GM12873 (cell line): ENCODE measurements around the gene SF3B2.

ENCODE experiments used
- CTCF ChIP-seq: IDR thresholded peaks from 2 replicates; pipeline ENCODE4 v1.5.1; 2012; ENCODE audit warnings: low read depth, mild to moderate bottlenecking, moderate library complexity, low read length, control low read depth; ENCODE audit not compliant: insufficient read depth; ENCODE audit errors: missing control alignments

The SF3B2 gene

GRCh38 chr11:66013762-66014100 is 38.4 kb upstream of the SF3B2 start:
- no peak for TF ChIP-seq CTCF

GRCh38 chr11:66014804-66015453 is 37.2 kb upstream of the SF3B2 start:
- no peak for TF ChIP-seq CTCF

GRCh38 chr11:66015454-66015881 is 36.7 kb upstream of the SF3B2 start:
- no peak for TF ChIP-seq CTCF

GRCh38 chr11:66015936-66016792 is 36.0 kb upstream of the SF3B2 start:
- TF ChIP-seq CTCF, result no peak

GRCh38 chr11:66016793-66017177 is 35.4 kb upstream of the SF3B2 start:
- TF ChIP-seq CTCF, result no peak

- no peak for TF ChIP-seq CTCF
These were observed 34.8 kb upstream of the SF3B2 start for GRCh38 chr11:66017321-66017720.

GRCh38 chr11:66020212-66020611 is 32.0 kb upstream of the SF3B2 start:
- no peak for TF ChIP-seq CTCF
